Astrocyte of the spinal cord (primary cell): ENCODE results near the gene NDOR1.
"Not testable (repeated sequence)": the region's sequence is repeated elsewhere in the genome, so short reads cannot be mapped to it uniquely, and the experiment has no call there.

Experiments used
- DNase-seq: peaks from one replicate; pipeline ENCODE4 v3.0.0; 2011; ENCODE audit warnings: low read depth, low spot score
- H3K4me3 ChIP-seq: 2 replicates; pipeline ENCODE4 v1.5.1; 2011; ENCODE audit warnings: low read depth, mild to moderate bottlenecking, low read length, moderate library complexity
- in situ Hi-C: cut with HindIII; loops from 2 replicates; pipeline ENCODE4 v1.10.0; 2017; ENCODE audit warnings: low sequenced_read_pairs
- TF ChIP-seq, protein P1 (sequence below): IDR thresholded peaks from 2 replicates; pipeline ENCODE4 v1.5.1; 2012; ENCODE audit warnings: low read depth, mild to moderate bottlenecking, low read length, inconsistent platforms

NDOR1 gene

DNA sequence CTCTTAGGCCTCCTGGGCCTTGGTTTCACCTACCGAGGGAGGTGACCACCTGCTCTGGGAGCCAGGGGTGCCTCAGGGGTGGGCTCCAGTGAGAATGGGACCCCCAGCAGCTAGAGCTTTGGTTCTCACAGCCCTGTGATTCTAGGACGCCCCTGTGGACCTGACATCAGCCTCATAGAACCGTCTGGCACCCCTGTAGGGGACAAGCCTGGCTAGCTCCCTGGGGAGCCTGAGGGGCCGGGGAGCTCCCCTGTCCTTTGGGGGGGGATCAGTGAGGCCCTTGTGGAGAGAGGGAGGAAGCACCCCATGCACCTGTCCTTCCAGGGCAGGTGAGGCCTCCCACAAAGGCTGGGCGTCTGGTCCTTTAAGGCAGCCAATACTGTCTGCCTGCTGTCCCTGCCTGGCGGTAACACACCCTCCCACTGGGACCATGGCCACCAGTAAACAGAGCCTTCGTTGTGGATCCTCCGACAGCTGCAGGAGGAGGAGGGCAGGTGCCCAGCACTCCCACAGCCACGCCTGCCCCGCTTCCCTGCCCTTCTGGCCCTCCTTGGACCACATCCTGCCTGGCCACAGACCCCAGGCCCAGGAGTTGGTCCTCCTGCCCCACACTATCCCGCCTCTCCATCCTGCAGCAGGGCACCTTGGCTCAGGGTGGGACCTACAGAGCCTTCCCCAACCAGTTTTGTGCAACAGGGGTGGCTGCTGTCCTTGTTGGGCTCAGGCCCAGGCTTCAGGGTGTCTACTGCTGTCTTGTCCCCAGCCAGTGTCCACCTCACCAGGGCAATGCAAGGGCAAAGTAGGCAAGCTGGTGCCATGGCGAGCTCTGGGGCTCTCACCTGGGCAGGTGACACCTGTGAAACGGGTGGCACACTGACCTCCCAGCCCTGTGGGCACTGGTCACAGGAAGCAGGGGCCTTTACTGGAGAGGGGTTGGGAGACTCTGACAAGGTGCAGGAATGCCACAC, 32.5 kb downstream of the NDOR1 start:
- no peak for DNase-seq
- in situ Hi-C loops = no loop called here
- H3K4me3 ChIP-seq = no peak overlapping the region
- TF ChIP-seq, protein P1, sequence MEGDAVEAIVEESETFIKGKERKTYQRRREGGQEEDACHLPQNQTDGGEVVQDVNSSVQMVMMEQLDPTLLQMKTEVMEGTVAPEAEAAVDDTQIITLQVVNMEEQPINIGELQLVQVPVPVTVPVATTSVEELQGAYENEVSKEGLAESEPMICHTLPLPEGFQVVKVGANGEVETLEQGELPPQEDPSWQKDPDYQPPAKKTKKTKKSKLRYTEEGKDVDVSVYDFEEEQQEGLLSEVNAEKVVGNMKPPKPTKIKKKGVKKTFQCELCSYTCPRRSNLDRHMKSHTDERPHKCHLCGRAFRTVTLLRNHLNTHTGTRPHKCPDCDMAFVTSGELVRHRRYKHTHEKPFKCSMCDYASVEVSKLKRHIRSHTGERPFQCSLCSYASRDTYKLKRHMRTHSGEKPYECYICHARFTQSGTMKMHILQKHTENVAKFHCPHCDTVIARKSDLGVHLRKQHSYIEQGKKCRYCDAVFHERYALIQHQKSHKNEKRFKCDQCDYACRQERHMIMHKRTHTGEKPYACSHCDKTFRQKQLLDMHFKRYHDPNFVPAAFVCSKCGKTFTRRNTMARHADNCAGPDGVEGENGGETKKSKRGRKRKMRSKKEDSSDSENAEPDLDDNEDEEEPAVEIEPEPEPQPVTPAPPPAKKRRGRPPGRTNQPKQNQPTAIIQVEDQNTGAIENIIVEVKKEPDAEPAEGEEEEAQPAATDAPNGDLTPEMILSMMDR = no peak

DNA sequence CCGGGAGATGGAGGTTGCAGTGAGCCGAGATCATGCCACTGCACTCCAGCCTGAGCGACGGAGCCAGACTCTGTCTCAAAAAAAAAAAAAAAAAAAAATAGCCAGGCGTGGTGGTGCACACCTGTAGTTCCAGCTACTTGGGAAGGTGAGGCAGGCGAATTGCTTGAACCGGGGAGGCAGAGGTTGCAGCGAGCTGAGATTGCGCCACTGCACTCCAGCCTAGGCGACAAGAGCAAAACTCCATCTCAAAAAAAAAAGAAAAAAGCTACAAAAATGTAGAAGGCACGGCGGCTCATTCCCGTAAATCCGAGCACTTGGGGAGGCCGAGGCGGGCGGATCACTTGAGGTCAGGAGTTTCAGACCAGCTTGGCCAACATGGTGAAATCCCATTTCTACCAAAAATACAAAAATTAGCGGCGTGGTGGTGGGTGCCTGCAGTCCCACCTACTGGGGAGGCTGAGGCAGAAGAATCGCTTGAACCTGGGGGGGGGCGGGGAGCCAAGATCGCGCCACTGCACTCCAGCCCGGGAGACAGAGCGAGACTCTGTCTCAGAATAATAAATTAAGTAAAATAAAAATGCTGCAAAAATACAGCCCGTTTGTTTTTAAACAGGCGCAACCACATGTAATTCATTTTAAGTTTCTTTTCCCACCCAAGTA, 34.2 kb downstream of the NDOR1 start:
- DNase-seq, in situ Hi-C loops: not testable (repeated sequence)
- peak overlapping the region; percentile 50 for H3K4me3 ChIP-seq

DNA sequence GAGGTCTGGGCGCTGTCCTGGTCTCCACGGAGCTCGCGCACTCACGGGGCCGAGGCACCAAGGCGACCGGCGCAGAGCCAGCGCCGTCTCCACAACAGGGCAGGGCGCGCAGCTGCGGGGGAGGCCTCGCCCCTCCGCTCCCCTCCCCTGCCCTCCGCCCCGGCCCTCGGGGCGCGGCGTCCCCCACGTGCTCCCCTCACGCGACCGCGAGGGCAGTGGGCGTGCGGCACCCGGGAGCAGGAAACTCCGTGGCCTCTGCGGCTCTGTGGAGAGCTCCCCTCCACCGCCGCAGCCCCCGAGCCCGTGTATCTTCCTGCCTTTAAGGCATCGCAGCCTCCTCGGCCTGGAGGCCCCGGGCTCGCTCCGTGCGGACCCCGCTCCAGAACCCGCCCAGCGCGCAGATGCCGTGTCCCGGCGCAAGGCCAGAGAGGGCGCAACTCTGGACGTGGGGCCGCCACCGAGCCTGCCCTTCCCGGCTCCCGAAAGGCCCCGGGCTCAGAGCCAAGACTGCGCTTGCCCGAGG, 34.9 kb downstream of the NDOR1 start:
- H3K4me3 ChIP-seq = peak overlapping the region; percentile 50

DNA sequence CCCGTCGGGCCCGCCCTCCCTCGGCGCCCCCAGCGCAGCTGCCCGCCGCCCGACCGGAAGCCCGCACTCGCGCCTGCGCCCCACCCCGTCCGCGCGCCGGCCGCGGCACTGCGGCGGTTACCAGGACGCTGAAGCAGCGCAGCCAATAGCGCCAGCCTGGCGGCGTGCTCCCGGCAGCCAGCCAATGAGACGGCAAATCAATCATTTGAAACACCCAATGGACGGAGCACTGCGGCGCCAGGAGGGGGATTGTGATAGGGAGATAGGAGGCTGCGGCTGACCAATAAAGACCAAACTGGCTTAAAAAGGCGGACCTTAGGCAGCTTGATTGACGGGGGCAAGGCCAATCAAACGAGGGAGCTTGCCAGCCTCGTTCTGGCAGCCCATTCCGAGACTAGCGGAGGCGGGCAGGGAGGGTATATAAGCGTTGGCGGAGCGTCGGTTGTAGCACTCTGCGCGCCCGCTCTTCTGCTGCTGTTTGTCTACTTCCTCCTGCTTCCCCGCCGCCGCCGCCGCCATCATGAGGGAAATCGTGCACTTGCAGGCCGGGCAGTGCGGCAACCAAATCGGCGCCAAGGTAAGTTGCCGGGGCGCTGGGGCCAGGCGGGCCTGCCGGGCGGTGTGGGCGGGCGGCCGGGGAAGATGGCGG, 35.5 kb downstream of the NDOR1 start, which contains the start of gene TUBB4B:
Gene TUBB4B, plus strand, starts transcription at position 447 of the 649 bp plus-strand sequence. Its CDS starts 74 bp downstream, at position 521.
- in situ Hi-C loops = no loop called here
- TF ChIP-seq, protein P1 = no peak
- peak; percentile 100 for DNase-seq
- peak within 1 kb of the TSS; percentile 80 for H3K4me3 ChIP-seq

More for the DNA sequence above, 34.9 kb downstream of the NDOR1 start:
- in situ Hi-C loops = no loop called here
- TF ChIP-seq, protein P1 = no peak
- peak; percentile 83 for DNase-seq

DNA sequence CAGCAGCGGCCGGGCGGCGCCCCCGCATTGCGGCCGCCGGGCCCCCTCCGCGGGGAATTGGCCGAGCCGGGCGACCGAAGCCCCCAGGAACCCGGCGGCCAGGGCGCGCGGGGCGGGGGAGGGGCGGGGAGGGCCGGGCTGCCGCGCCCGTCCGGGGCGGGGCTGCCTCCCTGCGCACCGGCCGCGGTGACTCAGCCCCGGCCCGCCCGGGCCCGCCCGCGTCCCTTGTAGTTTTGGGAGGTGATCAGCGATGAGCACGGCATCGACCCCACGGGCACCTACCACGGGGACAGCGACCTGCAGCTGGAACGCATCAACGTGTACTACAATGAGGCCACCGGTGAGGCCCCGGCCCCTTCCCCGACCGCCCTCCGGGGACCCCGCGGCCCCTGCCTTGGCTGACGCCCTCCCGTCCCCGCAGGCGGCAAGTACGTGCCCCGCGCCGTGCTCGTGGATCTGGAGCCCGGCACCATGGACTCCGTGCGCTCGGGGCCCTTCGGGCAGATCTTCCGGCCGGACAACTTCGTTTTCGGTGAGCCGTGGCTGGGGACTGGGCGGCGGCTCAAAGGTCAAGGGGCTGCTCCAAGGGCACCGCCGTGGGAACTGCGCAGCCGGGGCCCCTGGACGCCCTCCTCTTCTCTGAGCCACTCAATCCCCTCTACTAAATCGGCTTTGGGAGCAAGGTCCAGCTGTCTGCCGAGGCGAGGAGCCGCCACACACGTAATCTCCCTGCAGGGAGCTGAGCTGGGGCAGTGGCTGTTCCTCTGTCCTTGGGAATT, 36.2 kb downstream of the NDOR1 start:
- in situ Hi-C loops = no loop called here
- DNase-seq = peak; percentile 33
- TF ChIP-seq, protein P1 = no peak
- H3K4me3 ChIP-seq = peak overlapping the region; percentile 80

DNA sequence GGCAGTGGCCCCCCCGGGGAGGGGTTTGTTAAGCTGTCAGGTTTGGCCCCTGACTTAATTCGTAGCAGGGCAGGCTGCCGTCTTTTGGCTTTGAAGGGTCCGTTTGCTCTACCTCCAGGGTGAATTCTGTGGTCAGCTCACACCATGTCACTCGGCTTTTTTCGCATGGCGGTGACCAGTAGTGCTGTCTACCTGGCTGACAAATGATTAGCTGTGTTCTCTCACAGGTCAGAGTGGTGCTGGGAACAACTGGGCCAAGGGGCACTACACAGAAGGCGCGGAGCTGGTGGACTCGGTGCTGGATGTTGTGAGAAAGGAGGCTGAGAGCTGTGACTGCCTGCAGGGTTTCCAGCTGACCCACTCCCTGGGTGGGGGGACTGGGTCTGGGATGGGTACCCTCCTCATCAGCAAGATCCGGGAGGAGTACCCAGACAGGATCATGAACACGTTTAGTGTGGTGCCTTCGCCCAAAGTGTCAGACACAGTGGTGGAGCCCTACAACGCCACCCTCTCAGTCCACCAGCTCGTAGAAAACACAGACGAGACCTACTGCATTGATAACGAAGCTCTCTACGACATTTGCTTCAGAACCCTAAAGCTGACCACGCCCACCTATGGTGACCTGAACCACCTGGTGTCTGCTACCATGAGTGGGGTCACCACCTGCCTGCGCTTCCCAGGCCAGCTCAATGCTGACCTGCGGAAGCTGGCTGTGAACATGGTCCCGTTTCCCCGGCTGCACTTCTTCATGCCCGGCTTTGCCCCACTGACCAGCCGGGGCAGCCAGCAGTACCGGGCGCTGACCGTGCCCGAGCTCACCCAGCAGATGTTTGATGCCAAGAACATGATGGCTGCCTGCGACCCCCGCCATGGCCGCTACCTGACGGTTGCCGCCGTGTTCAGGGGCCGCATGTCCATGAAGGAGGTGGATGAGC, 37.0 kb downstream of the NDOR1 start:
- DNase-seq = no peak
- H3K4me3 ChIP-seq = peak overlapping the region; percentile 80
- in situ Hi-C loops = no loop called here
- TF ChIP-seq, protein P1 = no peak

DNA sequence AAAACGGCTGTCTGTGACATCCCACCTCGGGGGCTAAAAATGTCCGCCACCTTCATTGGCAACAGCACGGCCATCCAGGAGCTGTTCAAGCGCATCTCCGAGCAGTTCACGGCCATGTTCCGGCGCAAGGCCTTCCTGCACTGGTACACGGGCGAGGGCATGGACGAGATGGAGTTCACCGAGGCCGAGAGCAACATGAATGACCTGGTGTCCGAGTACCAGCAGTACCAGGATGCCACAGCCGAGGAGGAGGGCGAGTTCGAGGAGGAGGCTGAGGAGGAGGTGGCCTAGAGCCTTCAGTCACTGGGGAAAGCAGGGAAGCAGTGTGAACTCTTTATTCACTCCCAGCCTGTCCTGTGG, 37.7 kb downstream of the NDOR1 start:
- H3K4me3 ChIP-seq, DNase-seq, in situ Hi-C loops: not testable (repeated sequence)
